D341Med (cell line): ENCODE measurements around the gene NAT9.

ENCODE experiments used
- DNase-seq: peaks from one replicate; pipeline ENCODE4 v3.0.0; 2012; ENCODE audit warnings: low spot score

NAT9 gene

DNA sequence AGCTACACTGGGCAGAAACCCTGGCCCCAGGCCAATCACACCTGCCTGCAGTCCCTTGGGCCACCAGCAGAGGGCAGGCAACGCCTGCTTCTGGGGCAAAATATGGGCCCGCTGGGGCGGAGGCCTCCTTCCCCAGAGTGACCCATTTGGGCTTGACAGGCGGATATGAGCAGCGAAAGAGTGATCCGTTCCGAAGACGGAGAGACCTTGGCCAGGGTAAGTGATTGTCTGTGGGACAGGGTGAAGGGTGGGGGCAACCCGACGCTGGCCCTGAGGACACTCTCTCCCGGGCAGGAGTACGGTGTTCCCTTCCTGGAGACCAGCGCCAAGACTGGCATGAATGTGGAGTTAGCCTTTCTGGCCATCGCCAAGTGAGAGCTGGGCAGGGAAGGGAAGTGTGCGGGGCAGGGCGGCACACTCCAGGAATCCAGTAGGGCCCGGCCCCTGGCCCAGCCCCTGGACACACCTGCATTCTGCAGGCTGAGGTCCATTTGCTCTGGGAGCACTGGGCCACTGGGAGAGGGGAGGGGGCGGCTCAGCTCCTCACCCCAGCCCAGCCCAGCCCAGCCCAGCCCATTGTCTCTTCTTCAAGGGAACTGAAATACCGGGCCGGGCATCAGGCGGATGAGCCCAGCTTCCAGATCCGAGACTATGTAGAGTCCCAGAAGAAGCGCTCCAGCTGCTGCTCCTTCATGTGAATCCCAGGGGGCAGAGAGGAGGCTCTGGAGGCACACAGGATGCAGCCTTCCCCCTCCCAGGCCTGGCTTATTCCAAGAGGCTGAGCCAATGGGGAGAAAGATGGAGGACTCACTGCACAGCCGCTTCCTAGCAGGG is 31.2 kb downstream of the NAT9 start:
- peak; percentile 88 for DNase-seq

DNA sequence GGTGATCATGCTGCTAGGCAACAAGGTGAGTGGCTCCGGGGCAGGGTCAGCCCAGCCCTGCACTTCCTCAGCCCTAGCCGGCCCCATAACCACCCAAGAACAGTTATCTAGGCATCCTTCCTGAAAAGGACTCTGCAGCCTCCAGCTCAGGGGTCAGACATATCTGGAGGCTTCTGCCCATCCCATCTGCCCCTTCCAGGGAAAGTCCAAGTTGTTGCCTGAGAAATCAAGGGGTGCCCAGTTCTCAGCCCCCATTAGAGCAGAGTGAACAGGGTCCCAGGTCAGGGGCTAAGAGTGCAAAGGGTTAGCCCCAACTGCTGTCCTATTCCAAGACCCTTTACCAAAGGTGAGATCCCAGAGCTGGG is 31.8 kb downstream of the NAT9 start:
- DNase-seq: no peak

DNA sequence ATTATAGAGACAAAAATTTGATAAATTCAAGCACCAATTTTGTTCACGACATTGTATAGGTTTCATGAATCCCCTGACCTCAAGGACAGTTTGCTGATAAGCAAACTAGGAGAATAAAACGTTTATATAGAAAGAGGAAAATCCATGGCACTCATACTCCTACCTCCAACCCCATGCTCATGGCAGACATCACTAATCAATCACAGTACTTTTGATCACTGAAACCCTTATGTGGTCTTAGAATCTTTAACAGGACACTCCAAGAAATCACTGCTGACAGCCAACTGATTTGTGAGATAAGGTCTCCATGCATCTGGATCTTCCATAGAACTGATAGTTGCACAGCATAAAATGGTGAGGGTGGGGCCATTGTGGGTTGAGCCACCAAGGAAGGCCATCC is 32.4 kb downstream of the NAT9 start:
- no peak for DNase-seq

DNA sequence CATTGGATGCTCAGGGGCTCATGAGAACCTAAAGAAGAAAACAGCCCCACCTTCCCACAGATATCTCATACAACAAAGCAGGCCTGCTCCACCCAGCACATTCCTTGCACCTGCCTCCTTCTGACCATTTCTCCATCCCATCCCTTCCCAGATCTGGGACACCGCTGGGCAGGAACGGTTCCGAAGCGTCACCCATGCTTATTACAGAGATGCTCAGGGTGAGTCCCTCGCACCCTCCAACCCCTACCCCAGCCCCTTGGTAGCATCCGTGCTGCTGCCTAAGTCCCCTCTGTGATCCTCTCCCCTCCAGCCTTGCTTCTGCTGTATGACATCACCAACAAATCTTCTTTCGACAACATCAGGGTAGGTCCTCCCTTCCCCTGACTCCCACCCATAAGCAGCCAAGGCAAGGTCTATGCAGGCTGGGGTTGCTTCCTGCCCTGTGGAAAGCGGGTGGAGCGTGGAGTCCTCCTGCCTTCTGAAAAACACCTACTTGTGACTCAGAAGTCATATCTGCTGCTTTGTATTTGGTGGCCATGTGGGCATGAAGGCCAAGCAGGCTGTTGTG is 33.1 kb downstream of the NAT9 start:
- peak; percentile 18 for DNase-seq

DNA sequence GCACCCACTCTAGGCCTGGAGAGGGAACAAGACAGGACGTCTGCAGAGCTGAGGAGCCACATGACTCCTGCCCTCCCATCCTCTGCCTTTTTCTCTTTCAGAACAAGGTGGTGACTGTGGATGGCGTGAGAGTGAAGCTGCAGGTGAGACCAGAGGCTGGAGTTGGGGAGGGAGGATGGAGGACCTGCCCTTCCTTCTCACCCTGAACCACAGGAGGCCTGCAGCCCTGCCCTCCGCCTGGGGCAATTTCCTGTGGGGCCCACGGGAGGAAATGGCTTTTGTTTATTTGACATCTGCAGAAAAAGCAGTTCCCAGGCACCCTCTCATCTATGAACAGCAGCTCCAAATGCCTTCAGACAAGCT is 34.0 kb downstream of the NAT9 start:
- peak; percentile 25 for DNase-seq

DNA sequence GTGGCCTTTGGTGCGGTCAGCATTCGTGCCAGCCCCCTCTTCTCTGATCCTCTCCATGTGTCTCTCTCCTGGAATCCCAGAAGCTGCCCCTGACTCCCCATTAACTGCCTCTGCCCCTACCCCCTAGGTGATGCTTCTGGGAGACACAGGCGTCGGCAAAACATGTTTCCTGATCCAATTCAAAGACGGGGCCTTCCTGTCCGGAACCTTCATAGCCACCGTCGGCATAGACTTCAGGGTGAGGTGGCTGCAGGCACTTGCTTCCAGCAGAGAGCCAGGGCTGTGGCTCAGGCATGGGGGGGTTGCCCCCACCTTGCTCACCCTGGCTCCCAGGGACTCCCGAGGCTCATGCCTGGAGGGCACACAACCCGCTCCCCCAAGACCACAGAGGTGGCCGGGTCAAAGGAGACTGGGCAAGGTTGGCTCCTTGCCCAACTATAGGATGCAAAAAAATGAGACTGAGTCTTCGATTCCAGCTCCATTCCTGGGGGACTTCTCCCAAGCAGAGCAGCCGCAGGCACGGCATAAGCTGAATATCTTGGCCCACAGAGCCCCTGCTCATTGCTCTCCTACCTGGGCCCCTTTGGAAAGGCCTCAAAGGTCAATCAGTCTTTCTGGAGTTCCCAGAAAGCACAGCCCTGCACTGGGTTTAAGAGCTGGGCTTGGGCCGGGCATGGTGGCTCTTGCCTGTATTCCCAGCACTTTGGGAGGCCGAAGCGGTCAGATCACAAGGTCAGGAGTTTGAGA is 35.3 kb downstream of the NAT9 start:
- peak; percentile 33 for DNase-seq

DNA sequence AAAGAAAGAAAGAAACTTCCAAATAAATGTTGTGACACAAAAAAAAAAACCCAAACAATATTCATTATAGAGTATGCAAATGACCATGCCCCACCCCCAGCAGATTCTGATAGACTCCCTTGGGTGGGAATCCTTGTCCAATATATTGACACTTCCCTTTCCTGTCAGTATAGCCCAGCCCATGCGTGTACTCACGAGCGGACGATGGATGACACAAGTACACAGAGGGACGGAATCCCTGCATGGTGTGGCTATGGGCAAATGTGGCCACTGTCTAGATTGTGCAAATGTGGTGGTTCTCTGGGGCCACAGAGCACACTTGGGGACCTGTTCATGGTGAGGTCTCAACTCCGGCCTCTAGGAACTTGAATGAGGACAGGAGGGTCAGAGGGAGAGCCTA is 36.0 kb downstream of the NAT9 start:
- DNase-seq: no peak

DNA sequence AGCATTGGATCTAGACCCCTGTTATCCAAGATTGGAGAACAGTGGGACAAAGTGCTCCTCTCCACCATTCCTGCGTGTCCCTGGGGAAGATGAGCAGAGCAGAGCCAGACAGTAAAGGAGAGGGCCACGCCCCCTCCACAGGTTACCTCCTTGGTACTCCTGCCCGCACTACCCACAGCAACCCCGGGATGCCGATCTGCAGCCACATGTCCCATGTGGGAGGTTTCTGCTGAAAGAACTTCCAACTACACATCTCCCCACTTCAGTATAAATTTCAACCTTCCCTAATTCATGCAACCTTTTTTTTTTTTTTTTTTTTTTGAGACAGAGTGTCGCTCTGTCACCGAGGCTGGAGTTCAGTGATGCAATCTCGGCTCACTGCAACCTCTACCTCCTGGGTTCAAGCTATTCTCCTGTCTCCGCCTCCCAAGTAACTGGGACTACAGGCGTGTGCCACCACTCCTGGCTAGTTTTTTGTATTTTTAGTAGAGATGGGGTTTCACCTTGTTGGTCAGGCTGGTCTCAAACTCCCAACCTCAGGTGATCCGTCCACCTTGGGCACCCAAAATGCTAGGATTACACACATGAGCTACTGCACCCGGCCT is 36.8 kb downstream of the NAT9 start:
- DNase-seq: no peak

DNA sequence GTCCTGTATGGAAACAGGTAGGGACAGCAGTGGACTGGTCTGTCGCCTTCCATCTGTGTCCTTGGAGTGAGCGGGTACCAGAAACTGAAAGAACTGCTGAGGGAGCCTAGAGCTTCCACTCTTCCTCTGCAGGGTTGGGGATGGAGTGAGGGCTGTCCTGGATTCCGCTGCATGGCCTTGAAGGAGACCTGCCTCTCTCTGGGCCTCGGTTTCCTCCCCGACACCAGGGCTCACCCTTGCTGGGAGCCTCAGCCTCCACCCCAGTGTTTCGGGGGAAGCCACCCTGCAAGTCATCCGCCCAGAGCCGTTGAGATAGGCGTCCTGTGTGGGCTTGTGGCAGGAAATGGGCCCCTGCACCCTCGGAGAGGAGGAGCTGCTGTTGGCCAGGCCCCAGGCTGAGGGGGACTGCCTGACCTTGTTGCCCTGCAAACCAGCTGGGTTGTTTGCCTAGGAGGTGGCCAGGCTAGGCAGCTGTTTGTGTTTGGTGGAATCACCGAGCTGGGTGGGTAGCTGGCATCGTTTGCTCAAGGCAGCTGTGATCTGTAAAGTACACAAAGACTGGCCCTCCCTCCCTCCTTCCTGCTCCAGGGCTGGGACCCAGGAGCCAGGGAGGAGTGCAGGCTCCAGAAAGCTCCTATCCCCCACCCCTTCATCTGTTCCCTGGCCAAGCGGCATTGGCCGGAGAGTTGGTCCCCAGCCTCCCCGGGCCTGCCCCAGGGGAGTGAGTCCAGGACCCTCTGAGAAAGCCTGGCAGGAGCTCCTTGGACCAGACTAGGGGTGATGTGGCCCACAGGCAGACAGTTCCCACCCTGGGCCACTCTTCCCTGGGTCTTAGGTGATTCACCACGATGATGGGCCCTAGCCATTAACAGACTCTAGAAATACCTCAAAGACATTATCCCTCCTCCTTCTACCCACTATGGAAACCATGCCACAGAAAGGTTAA is 37.8 kb downstream of the NAT9 start:
- DNase-seq: no peak

DNA sequence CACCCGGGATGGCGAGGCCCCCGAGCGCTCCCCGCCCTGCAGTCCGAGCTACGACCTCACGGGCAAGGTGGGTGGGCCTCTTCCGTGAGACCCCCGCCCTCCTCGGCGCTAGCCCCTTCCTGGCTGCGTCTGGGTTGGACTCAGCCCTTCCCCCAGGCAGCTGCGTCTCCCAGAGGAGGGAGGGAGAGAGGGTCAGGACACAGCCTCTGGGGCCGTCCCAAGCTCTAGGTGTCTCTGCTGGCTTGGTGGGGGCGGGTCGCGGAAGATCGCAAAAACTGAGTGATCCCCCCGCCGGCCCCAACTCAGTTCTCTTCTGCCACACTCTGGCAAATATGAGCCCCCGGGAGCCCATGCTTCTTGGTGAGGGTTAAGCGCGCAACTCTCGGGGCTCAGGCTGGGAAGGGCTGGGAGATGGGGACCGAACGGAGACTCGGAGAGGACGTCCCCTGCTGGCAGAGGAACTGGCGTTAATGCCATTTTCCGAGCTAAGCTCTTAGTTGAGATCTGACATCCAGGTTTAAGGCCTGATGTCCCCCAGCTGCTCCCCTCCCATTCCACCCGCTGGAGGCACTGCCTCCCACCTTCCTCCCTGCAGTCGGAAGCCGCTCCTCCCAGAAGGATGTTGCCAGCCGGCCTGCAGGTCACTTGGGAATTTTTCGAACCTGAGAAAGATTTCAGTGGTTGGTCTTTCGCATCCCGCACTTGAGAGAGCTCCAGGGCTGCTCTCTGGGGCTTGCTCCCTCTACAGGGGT is 38.7 kb downstream of the NAT9 start:
- peak; percentile 79 for DNase-seq

DNA sequence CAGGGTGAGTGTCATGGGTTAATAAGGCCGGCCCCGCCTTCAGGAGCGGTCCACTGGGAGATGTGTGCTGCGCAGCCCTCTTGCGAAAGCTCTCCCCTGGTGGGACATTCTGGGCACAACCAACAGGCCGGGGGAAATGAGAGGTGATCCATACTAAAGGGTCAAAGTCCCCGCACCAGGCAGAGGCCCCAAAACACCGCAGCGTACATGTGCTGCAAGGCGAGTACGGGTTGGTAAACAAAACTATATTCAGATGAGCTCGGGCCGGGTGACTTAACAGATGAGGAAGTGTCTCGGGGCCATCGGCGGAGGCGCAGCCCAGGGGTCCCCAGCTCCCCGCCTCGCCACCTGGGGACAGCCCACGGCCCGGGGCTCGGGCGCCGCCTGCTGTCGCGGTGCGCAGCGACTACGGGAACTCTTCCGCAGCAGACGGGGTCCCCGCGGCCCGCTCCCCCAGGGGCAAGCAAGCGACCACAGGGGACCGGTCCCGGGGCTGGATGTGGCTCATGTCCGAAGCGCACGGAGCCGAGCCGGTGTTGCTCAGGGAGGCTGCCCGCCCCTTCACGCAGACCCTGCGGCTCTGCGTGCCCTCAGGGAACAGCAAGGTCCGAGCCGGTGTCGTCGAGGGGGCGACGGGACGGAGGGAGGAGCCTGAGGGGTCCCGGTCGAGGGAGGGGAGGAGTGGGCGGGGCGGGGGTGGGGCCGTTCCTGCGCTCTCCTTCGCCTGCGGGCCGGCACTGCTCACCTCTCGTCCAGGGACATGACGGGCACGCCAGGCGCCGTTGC is 39.4 kb downstream of the NAT9 start, which contains the start of gene RAB37:
Gene RAB37 (plus strand): TSS at position 744 of the 786 bp plus-strand sequence. CDS start 17 bp downstream, at position 761.
- DNase-seq: peak; percentile 88

DNA sequence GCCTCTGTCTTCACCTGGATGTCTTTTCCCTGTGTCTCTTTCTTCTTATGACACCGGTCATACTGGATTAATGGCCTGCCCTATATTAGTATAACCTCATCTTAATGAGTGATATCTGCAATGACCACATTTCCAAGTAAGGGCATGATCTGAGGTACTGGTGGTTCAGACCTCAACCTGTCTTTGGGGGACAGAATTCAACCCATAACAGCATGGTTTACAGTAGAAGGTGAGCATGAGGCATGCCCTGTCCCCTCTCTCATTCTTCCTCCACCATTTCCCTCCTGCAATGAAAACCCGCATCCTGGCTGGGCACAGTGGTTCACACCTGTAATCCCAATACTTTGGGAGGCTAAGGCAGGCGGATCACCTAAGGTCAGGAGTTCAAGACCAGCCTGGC is 41.9 kb downstream of the NAT9 start:
- no peak for DNase-seq

DNA sequence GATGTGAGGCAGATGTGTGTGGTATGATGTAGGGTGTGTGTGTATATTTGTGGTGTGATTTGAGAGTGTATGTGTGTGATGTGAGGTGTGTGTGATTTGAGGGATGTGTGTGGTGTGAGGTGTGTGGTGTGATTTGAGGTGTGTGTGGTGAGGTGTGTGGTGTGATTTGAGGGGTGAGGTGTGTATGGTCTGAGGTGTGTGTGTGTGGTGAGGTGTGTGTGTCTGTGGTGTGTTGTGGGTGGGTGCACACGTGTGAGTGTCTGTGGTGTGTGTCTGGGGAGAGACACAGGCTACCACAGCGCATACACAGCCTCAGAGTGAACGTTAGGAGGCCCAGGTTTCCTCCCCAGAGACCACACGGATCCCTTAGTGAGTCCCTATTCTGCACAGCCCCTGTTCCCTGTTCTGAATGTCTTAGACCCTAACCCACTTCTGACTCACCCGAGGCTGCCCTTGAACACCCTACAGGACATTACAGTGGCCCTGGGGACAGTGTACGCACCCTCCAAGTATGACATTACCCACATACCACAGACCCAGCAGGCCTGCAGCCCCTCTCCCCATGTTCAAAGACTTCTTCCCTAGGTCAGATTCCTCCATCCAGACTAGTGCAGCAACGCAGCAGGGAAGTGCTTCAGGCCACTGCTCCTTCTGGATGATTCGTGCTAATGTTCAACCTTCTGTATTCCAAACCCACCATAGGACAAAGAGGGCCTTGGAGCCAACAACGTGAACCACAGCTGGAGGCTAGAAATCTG is 42.6 kb downstream of the NAT9 start:
- no peak for DNase-seq

DNA sequence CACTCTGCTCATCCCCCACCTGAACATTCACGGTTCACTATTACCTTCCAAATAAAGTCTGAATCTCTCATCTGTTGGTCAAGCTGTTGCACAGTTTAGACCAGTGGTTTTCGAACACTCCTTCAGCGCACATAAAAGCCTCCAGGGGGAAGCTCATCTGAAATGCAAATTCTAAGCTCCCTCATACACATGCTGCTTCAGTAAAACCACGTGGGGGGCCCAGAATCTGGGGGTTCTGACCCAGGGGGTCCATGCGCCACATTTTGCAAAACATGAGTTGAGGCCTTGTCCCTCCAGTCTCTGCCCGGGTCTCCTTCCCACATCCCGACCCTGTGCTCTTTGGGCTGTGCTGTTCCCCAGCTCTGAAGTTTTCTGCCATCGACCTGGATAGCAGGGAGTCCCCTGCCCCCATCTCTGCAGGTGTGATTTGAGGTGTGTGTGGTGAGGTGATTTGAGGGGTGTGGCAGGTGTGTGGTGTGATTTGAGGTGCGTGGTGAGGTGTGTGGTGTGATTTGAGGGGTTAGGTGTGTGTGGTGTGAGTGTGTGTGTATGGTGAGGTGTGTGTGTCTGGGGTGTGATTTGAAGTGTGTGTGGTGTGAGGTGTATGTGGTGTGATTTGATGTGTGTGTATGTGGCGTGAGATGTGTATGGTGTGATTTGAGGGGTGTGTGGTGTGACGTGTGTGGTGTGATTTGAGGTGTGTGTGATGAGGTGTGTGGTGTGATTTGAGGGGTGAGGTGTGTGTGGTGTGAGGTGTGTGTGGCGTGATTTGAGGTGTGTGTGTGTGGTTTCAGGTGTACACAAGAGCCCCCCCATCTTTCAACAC is 43.9 kb downstream of the NAT9 start:
- DNase-seq: no peak

DNA sequence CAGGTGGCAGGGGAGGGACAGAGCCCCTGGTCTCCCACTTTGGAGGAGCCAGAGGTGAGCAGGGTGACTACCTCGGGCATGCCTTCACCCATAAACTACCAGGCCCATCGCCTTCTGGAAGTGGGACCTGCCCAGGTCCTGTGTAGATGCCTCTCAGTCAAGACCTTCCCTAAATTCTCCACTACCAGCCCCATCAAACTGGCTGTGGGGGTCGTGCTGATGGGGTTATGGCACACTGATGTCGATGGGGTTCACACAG is 44.9 kb downstream of the NAT9 start:
- no peak for DNase-seq

DNA sequence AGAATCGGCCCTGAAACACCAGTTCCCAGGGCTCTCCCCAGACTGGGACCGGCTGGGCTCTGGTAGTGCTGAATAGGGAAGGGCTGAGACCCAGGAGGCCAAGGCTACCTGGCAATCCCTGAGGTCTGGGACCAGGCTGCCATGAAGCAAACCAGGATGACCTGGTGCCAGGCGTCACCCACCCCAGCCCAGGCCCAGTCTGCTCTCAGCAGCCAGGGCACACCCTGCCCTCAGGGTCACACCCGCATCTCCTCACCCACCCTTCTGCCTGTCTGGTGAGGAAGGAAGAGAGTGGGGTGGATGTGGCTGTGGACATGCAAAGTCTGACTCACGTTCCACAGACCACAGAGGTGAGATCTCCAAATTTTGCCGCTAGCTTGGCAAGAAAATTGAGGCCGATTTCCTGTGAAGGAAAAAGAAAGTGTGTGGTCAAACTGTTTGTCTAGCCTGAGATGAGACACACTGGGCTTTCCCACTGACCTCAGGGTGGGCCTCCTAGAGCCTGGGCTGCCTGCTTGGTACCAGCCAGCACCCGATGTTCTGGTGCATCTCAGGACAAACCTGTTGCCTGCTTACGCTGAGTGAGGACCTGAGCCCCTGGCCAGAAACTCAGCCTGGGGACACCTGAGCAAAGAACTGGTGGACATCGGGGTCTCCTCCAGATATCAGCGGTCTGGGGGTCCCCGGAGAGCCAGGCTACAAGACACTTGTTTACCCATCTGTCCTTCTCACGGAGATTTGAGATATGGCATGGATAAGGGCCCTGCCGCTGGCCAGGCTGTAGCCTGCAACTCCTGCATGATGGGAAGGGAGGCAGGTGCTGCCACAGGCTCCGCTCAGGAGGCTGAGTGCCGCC is 45.4 kb downstream of the NAT9 start:
- DNase-seq: no peak

DNA sequence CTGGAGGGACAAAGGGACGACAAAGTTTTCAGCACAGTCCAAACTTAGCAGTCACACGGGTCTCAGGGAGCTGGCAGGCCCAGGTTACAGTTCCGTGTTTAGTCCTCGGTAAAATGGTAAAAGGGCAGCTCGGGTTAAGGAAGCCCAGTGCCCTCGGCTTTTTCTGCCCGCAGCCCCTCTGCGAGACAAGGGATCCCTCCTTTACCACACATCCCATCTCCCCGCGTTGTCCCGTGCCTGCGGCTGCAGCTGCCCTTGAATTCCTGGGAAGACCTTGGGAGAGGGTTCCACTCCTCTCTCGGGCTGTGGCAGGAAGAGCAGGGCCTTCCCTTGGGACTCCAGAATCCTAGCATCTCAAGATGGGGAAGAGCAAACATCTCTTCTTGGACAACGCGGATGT is 46.3 kb downstream of the NAT9 start:
- peak; percentile 31 for DNase-seq

DNA sequence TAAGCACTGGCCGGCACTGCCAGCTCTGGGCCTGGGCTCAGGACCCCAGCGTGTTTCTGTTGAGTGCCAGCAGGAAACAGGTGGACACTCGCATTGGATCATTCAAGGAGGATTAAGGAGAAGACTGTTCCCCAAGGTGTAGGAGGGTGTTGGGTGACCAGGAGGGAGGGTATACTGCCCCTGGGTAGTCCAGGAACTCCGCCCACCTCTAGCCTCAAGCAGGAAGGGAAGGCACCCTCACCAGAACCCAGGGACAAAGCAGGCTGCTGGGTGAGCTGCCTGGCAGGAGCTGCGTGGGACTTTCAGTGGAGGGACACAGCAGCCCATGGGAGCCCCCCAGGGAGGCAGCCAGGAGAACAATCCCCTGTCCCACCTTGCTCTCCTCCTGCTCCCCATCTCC is 46.8 kb downstream of the NAT9 start:
- no peak for DNase-seq
